ENCODE results near the gene ALPL.
A peak's percentile ranks its signal among the peaks of the same experiment; 100 is the strongest.

ALPL gene

DNA sequence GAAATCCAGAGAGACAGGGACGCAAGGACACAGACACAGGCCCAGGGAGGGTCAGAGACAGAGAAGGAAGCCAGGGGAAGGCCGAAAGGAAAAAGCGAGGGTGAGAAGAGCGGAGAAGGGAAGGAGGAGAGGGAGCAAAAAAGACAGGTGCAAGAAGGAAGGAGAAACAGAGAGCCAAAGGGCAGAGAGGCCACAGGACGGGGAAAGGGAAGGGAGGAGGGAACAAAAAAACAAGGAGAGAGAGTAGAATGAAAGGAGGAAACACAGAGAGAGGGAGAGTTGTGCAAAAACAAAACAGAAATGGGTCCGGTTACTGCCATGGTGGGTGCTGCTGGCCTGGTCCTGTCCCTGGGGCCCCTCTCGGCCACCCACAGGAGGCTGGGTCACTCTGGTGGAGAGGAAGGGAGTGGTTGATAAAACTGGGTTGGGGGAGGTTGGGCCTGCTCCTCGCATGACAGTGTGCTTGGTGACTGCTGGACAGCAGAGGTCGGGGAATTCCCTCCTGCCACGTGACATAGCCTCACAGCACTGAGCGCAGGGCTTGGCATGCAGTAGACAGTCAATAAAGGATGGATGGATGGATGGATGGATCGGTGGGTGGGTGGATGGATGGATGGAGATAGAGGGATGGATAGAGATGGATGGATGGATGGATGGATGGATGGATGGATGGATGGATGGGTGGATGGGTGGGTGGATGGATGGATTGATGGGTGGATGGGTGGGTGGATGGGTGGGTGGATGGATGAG is 95.2 kb downstream of the ALPL start:
- DNase-seq = no peak

DNA sequence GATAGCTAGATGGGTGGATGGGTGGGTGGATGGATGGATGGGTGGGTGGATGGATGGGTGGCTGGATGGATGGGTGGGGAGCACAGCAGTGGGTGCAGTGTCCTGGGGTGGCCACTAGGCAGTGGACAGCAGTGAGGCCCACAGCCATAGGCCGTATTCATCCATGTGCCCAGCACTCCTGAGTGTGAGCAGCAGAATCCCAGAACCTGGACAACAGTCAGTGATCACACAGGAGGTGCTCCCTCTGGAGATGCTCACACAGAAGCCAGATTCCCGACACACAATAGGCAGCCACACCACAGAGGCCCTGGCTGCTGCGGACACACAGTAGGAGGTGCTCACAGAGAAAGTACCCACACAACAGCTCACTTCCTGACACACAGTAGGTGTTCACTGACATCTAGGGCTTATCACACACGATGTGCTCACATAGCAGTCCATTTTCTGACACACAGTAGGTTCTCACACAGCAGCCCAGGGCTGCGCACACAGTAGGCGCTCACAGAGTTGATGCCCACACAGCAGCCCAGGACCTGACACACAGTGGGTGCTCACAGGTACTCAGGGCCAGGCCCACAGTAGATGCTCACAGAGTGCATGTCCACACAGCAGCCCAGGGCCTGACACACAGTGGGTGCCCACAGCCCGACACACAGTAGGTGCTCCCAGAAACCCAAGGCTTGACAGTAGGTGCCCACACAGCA is 95.9 kb downstream of the ALPL start:
- no peak for DNase-seq

DNA sequence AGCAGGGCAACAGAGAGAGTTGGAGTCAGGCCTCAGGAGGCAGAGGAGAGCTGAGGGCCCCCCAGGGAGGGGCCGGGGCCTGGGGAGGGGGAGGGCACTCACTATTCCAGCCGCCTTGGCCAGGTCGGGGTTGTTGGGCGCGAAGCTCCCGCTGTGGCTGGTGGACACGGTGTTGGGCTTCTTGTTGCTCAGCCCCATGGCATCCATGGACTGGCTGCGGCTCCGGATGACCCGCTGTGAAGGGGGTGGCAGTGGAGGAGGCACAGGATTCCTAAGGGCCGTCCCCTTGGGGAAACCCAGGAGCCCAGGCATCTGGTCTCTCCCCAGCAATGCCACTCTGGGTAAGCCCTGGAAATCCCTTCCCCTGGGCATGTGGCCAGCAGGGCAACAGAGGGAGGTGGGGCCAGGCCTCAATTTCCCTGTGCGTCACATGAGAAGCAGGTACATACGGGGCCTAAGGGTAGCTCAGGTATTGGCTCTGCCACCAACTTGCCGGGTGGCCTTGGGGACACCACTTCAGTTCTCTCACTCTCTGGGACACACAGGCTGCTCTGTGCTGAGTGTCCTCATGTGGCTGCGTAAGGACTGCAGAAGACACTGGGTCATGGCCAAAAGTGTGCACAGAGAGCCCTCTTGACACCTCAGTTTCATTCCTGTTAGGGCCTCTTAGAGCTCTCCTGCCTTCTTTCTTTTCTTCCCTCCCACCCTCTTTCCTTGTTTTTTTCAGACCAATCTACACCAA is 96.9 kb downstream of the ALPL start:
- no peak for DNase-seq

DNA sequence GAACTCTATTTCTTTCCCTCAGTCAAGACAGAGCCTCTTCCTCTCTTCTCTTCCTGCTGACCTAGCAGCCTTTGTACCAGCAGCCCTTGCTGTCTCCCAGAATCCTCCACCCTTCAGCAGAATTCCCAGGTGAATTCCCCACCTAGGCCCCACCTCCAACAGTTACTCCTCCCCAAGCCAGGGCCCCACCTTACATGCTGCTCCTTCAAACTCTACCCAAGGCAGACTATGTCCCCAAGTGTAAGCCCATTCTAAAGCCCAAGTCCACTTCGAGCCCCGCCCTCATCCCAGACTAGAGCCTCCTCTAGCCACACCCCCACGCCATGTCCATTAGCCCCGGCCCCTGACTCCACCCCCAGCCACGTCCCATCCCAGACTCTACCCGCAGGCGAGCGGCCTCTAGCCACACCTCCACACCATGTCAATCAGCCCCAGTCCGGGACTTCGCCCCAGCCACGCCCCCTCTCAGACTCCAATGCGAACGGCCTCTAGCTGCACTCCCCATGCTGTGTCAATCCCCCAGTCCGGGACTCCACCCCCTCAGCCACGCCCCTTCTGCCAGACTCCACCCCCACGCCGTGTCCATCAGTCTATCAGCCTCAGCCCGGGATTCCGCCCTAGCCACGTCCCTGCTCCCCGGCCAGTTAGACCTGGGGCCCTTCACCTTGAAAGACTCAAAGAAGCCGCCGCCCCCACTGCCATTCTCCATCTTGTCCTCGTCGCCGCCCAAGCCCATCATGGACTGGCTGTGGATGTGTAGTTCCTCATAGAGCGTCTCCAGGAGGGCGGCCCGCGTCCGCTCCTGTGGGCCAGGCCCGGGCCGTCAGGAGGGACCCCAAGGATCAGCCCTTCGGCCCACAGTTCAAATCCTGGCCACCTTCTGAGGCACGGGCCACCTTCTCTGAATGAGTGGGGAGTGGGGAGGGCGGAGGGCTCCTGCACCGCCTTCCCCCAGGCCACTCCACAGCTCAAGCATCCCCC is 98.6 kb downstream of the ALPL start:
- DNase-seq = peak; percentile 10

DNA sequence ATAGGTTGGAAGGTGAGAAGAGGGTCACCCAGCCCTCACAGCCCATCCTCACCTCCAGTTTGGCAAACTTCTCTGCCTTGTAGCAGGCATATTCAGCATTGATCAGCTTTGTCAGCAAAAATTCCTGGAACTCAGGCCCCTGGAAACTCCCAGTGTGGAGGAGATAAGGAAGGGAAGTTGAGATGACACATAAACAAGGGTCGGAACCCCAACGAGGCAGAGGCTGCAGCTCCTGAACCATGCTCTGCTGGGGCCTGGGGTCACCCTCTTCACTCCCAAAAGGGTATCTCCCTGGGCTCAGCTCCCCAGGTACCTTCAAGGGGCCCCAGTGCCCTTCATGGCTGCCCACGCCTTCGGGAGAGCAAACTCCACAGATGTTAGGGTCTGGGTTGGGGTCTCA is 99.6 kb downstream of the ALPL start:
- no peak for DNase-seq

DNA sequence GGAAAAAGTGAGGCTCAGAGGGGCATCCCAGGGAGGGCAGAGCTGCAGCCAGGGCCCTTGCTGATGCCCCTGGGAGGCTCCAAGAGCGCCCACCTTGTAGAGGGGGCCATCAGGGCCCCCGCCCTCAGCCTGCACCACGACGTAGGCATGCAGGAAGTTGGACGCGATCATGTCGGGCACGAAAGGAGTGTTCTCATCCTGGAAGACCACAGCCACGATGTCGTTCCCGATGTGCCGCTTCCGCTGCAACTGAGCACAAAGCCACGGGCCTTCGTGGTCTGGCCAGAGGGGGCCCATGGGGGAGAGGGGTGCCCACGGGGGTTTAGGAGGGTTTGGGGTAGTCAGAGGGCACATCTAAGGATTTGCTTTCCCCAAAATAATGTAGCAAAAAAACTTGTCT is 100.8 kb downstream of the ALPL start:
- DNase-seq = no peak

DNA sequence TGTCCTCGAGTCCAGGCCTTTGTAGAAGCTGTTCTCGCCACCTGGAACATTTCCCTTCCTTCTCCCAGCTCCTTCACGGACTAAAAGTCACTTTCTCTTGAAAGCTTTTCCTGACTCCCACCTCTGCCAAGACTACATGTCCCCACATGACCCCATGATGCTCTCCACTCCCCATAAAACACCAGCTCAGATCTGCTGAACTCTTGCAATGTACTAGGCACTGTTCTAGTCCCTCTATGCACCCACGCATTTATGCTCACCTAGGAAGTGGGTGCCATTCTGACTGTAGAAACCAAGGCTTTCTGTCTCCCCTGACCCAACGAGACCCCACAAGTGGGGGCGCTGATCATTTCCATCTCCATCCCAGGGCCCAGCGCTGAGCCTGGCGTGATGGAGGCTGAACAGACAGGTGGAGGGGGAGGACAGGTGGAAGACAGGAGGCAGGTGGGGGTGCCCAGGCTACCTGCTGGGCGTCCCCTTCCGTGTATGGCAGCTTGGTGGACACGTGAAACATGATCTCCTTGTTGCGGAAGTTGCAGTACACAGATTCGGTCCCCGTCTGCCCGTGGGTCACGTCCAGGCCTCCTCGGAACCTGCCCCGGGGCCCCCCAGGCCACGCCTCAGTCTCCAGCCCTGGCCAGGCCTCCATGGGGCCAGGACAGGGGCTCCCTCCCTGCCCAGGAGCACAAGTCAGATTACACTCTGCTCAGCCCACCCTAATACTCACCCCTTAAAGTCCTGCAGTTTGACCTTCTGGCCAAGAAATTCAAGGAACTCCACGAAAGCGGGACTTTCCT is 102.0 kb downstream of the ALPL start:
- DNase-seq = no peak

DNA sequence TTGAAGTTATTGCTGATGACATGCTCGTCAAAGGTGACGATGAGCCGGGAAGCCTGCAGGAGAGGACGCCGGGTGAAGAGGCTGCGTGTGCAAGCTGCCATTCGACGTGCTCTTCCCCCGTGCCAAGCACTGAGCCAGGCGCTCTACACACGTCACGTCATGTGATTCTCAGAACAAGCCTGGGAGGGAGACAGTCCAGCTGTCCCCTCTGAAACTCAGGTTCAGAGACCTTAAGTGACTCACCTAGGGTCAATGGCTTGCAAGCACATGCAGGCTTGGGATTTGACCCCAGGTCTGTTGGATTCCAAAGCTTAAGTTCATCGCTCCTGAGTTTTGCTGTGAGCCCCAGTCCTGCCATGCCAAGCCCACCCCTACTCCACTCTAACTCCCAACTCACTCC is 102.8 kb downstream of the ALPL start:
- no peak for DNase-seq

DNA sequence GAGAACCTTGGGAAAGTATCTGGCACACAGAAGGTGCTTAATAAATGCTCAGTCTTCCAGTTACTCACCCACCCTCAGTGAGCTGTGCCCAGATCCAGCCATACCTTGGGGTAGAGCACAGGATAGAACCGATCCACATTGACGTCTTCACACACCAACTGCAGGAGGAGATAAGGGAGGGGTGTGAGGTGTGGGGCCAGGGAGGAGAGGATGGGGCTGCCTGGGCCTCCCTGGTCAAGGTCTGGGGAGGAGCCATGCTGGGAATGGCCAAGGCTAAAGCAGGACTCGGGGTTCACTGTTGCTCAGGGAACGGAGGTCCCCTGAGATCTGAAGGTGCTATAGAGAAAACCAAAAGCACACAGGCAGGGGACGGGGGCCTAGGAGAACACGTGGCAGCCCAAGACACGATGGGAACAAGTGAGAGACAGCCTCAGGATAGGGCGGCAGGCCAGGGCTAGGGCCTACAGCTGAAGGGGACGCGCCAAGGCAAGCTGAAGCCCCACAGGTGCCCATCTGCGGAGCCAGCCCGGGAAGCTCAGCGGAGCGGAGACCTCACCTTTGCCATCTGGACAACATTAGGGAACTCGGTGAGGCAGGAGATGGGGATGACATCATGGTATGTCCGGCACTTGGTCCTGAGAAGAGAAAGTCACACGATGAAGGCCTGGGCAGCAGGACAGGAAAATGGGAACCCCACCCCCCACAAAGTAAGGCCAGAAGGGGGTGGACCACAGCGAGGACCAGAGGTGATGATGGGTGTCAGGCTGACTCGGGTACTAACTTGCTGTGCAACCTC is 104.0 kb downstream of the ALPL start:
- no peak for DNase-seq

DNA sequence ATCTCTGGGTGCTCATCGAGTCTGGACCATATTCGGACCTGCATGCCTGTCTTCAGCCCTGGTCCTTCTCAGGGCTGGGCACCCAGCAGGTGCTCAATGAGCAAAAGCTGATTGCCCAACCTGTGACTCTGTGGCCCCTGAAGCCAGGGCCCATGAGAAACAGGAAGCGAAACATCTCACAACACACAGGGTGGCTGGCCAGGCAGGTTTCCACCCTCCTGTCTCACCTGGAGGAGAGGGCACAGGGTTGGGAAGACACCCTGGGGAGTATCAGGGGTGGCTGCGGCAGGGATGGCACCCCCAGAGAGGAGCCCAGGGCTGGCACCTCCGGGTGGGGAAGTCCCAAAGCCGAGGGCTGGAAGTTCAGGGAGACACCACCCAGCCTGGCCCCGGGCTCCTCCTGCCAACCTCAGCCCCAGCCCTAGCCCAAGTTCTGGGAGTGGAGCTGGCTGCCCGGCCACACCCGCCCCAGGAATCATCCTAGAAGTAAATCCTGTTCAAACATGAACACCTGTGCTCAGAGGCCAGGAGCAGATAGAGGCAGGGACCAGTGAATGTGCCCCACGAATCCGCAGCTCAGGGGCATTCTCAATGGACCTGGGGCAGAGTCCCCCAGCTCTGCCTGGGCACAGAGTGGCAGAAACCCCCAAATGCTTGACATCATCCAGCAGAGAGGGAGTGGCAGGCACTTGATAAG is 105.3 kb downstream of the ALPL start:
- DNase-seq = no peak

DNA sequence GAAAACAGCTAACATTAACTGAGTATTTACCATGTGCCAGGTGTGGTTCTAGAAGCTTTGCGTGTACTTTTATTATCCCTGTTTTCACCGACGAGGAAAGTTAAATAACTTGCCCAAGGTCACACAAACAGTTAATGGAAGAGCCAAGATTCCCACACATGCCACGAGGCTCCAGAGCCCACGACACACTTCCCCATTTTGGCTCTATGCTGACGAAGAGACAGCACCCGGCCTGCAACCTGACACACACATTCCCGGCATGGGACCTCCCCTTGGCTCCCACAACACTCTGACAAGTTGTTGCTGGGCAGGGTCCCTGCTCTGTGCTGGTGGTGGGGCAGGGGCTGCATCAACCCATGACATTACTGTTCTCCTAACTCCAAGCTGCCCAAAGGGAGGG is 107.1 kb downstream of the ALPL start:
- DNase-seq = no peak

DNA sequence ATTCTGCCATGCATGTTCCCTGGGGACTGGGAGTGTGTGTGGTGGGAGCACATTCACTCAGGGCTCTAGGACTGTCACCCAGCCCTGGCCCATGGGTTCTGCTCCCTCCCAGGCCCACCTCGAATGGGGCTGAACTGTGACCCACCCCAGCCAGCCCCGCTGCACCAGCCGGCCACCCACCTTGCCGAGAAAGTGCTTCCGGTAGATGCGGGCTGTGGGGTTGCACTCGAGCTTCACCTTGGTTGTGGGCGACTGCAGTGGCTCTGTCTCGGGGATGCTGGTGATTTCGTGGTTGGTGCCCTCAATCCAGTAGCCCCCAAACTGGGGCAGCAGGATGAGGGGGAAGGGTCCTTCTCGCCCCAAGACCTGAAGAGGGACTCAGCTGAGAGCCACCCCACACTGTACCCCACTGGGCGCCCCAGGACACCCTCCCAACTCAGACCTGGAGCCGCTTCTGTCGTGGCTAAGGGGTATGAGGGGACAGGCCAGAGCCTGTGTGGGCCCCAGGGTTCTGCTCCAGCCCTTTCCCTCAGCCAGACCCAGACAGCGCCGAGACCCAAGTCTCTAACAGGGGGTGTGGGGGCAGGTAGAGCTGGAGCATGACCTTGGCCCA is 108.0 kb downstream of the ALPL start:
- DNase-seq = no peak

DNA sequence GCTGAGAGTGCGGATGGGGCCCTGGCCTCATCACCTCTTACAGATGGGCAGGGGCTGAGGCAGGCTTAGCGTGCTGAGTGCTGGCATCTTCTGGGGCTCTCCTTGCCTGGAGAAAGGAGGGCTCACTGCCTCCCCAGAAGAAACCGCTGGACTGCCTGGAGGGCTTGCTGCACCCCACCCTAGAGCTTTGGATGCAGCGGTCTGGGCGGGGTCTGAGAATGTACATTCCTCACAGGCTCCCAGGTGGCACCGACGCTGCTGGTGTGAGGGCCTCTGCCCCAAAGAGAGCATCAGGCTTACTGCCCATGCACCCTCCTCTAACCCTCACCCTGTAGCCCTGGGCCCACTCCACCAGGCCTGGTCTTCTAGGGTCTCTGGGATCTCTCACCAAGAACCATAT is 108.8 kb downstream of the ALPL start:
- DNase-seq = no peak

DNA sequence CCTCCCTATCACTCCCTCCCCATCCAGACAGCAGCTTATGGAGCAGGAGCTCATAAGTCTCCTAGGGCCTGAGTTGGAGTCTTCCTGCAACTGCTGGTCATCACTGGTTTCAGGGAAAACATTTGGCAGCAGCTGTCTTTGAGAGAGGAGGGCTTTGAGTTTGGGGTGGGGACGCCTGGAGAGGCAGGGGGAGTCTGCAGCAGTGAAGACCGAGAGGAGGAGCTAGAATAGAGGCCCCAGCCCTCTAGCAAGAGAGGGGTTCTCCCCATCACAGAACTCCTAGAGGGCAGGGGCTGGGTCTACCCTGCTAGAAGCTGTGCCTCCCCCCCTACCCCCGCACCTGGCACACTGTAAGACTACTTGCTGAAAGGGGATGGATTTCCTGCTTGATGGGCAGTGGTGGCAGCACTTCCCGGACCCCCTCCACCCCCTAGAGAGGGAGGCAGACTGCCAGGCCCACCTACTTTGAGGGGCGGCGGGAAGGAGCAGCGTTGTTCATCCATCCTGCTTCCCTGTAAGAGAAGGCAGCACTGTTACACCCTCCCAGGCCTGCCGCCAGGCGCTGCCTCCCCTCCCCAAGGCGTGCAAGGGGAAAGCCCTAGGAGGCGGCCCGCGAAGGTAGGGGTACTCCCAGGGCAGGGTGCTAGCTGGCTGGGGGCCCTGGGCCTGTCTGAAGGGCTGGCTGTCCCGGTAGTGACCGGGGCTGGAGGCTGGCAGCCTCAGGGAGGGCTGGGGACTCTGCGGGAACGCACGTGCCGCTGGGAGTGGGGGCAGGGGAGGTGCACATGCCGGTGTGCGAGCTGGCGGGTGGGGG is 109.5 kb downstream of the ALPL start:
- no peak for DNase-seq

DNA sequence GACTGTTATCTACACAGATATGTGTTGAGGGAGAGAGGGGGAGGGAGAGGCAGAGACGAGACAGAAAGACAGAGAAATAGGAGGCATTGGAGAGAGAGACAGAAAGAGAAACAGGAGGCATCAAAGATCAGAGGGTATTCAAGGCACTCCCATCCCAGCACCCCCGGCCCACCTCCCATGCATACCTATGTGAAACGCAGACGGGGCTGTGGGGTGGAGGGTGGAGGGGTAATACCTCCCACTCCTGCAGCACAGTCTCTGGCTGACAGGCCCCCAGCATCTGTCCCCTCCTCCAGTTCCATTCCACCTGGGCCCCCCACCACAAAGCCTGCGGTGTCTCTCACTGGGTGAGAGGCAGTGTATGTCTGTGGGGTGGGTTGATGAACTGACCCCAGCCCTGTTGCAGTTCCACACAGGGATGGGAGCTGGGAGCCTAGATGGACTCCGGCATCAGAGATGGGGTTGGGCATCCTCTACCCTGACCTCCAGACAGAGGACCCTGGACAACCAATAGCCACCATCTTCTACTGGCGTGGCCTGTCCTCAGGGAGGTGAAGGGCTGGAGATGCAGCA is 110.2 kb downstream of the ALPL start:
- no peak for DNase-seq

DNA sequence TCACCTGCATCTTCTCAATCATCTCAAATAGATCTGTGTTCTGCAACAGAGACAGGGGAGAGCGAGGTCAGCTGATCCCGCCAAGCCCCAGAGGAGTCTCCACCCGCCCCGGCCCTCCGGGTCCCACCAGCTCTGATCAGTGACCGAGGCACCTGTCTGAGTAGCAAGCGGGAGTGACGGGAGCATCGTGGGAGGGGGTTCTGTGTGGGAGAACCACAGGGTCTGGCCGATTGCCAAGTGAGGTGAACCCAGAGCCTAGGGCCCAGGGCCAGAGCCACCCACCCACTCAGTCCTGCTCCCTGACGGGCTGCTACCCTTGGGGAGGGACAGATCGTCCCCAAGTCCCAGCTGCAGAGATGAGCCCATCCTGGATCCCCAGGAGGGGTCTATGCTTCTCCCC is 110.8 kb downstream of the ALPL start:
- DNase-seq = no peak

DNA sequence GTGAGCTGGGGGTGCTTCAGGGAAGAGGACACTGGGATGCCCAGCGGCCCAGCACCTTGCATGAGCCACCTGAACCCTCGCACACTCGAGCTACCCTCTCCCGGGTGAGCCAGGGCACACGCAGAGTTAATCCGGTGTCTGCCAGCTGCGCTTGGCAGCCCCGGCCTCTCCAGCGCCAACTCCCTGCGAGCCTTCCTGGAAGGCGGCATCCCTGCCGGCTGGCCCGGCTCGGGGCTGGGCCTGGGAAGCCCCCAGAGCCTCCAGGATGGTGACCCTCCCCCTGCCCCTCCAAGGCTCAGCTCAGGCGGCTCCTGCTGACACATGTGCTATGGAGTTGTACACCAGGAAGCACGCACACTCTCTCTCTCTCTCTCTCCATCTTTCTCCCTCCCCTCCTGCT is 111.3 kb downstream of the ALPL start:
- DNase-seq = no peak

DNA sequence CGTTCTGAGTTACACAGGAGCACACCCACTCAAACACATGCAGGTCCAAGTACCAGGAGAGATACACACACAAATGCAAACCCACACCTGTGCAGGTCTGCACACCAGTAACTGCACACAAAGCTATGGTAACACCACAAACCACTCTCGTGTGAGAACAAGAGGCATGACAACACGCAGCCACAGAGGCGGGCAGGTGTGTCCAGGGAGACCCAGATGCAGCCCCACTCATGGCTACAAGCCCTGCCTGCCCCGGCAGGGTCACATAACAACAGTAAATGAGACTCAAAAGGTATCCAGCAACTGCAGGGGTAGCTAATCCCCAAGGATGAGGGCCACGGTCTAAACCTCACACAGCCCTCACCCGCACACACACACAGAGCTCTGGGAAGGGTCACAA is 111.8 kb downstream of the ALPL start:
- no peak for DNase-seq

Measured in activated gamma-delta T cell treated with Interleukin-2 at 50 U/mL for 16 hours (primary cell).